CD4-positive, CD25-positive, alpha-beta regulatory T cell (primary cell): ENCODE results near the gene ALDH3A2. TPM values are rescaled to one million over a fixed set of nuclear protein-coding genes. Genes with fewer than 3 reads are reported as not detected.
A peak's percentile ranks its signal among the peaks of the same experiment; 100 is the strongest.

Source experiments
- ATAC-seq, 2 donors: fragments of 150-1000 bp; cut with Tn5 transposase; one replicate each; pipeline ENCODE4 v1.10.0; 2021; ENCODE audit warnings: low read depth in 2 of 2, moderate number of reproducible peaks in 2 of 2, moderate library complexity in 1 of 2
- DNase-seq, 3 donors: peaks; one replicate each; pipeline versions ENCODE4 v3.0.0 to v3.0.0-alpha.2; 2012 to 2022; ENCODE audit warnings: mixed read lengths in 1 of 3
- H3K27ac ChIP-seq: one replicate; pipeline ENCODE4 v1.7.0; 2013; ENCODE audit warnings: mild to moderate bottlenecking, low read length; ENCODE audit not compliant: insufficient read depth, poor library complexity, severe bottlenecking
- H3K27me3 ChIP-seq: one replicate; pipeline ENCODE4 v1.7.0; 2013; ENCODE audit warnings: low read length; ENCODE audit not compliant: control insufficient read depth, insufficient read depth
- H3K36me3 ChIP-seq: one replicate; pipeline ENCODE4 v1.7.0; 2013; ENCODE audit warnings: mild to moderate bottlenecking, low read length, moderate library complexity; ENCODE audit not compliant: control insufficient read depth, insufficient read depth
- H3K4me1 ChIP-seq: 2 replicates; pipeline ENCODE4 v1.7.0; 2013; ENCODE audit warnings: mild to moderate bottlenecking, low read length; ENCODE audit not compliant: insufficient read depth, control insufficient read depth, poor library complexity, severe bottlenecking
- H3K4me3 ChIP-seq: one replicate; pipeline ENCODE4 v1.7.0; 2013; ENCODE audit warnings: low read depth, mild to moderate bottlenecking, low read length, moderate library complexity
- H3K9me3 ChIP-seq, 2 experiments: 1 replicate in 1 of 2; 2 replicates in 1 of 2; pipeline ENCODE4 v1.7.0; 2013; ENCODE audit warnings: low read length in 2 of 2, mild to moderate bottlenecking in 1 of 2, moderate library complexity in 1 of 2; ENCODE audit not compliant: control insufficient read depth in 2 of 2
- H3K27ac Mint-ChIP-seq, 3 donors: one replicate each; pipeline ENCODE4 v1.8.0; 2020 to 2022; ENCODE audit warnings: mild to moderate bottlenecking in 3 of 3, mixed read lengths in 3 of 3, moderate library complexity in 2 of 3
- H3K27me3 Mint-ChIP-seq: one replicate; pipeline ENCODE4 v1.8.0; 2022; ENCODE audit warnings: mild to moderate bottlenecking, mixed read lengths
- H3K36me3 Mint-ChIP-seq: one replicate; pipeline ENCODE4 v1.8.0; 2020; ENCODE audit warnings: mixed read lengths
- H3K4me1 Mint-ChIP-seq, 4 donors: one replicate each; pipeline ENCODE4 v1.8.0; 2020 to 2022; ENCODE audit warnings: mixed read lengths in 4 of 4, mild to moderate bottlenecking in 1 of 4
- H3K4me3 Mint-ChIP-seq, 4 donors: one replicate each; pipeline ENCODE4 v1.8.0; 2020 to 2022; ENCODE audit warnings: mild to moderate bottlenecking in 4 of 4, mixed read lengths in 4 of 4, moderate library complexity in 3 of 4
- H3K9me3 Mint-ChIP-seq, 7 donors: one replicate each; pipeline ENCODE4 v1.8.0; 2020 to 2022; ENCODE audit warnings: mixed read lengths in 7 of 7, mild to moderate bottlenecking in 3 of 7, moderate library complexity in 2 of 7
- polyA plus RNA-seq, 4 donors: library from polyadenylated mRNA; unstranded; fragments of 300-500 nt; fragmentation: Illumina TruSeq; gene quantifications; one replicate each; pipeline ENCODE4 v1.2.3, GENCODE V29; 2021
- total RNA-seq: library from RNA; stranded (reverse); gene quantifications from one replicate; pipeline ENCODE4 v1.2.3, GENCODE V29; 2022

ALDH3A2 gene
- total and polyA plus RNA-seq, 5 donors from 2014 or later = 31.7 to 45.9 (median 38.8) TPM

DNA sequence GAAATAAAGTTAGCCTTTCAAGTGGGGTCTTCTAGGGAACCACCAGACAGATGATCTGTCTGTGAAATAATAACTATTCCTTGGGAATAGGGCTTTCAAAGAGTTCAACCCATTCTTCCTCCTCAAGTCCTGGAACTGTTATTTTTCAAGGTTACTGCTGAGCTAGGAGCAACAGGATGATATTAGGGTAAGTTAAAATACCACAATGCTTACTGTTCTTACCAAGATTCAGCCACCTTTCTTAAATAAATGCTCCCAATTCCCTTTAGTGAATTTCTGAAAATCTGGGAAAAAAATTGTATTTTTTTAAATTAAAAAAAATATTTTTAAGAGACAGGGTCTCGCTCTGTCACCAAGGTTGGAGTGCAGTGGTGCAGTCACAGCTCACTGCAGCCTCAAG is 26.9 kb upstream of the ALDH3A2 start:
- peaks cover 5 to 43% (median 18%) of the 10 kb centered on the region in 7 donors for H3K9me3 Mint-ChIP-seq
- H3K36me3 Mint-ChIP-seq = peaks cover 14% of the 10 kb centered on the region
- H3K27ac Mint-ChIP-seq = no peak overlapping the region
- no peaks in the 10 kb centered on the region for H3K4me1 Mint-ChIP-seq
- no peak for DNase-seq
- Histone ChIP-seq H3K4me3 (no peak overlapping the region), H3K9me3 (peaks cover 38% of the 10 kb centered on the region in 2 experiments), H3K4me1 (no peaks in the 10 kb centered on the region), H3K36me3 (no peaks in the 10 kb centered on the region), H3K27ac (no peak overlapping the region), H3K27me3 (peaks cover 3% of the 10 kb centered on the region)
- no peak for ATAC-seq
- H3K27me3 Mint-ChIP-seq = peaks cover 33% of the 10 kb centered on the region
- H3K4me3 Mint-ChIP-seq = no peak overlapping the region

- H3K27me3 ChIP-seq = peaks cover 3% of the 10 kb centered on the region
- no peaks in the 10 kb centered on the region for H3K4me1 ChIP-seq
- H3K27ac ChIP-seq = no peak overlapping the region
- Mint-ChIP-seq H3K27ac (no peak overlapping the region), H3K9me3 (peaks cover 0 to 10% (median 4%) of the 10 kb centered on the region in 7 donors), H3K36me3 (peaks cover 3% of the 10 kb centered on the region), H3K4me1 (peaks cover 0 to 4% (median 0%) of the 10 kb centered on the region in 4 donors), H3K27me3 (peaks cover 29% of the 10 kb centered on the region), H3K4me3 (no peak overlapping the region)
- ATAC-seq (no peak), DNase-seq (no peak)
- H3K9me3 ChIP-seq = peaks cover 4 to 7% of the 10 kb centered on the region in 2 experiments
- H3K36me3 ChIP-seq = no peaks in the 10 kb centered on the region
- no peak overlapping the region for H3K4me3 ChIP-seq
Measured at GRCh38 chr17:19626079-19626478, 22.5 kb upstream of the ALDH3A2 start.

- no peaks in the 10 kb centered on the region for H3K4me1 ChIP-seq
- Mint-ChIP-seq H3K27ac (no peak overlapping the region), H3K27me3 (peaks cover 35% of the 10 kb centered on the region), H3K36me3 (no peaks in the 10 kb centered on the region), H3K4me1 (peaks cover 0 to 4% (median 0%) of the 10 kb centered on the region in 4 donors), H3K9me3 (peaks cover 0 to 1% (median 0%) of the 10 kb centered on the region in 7 donors), H3K4me3 (no peak overlapping the region)
- H3K36me3 ChIP-seq = no peaks in the 10 kb centered on the region
- no peak for ATAC-seq
- H3K27ac ChIP-seq = no peak overlapping the region
- no peaks in the 10 kb centered on the region for H3K27me3 ChIP-seq
- no peak overlapping the region for H3K4me3 ChIP-seq
- no peak for DNase-seq
- no peaks in the 10 kb centered on the region for H3K9me3 ChIP-seq
Measured at GRCh38 chr17:19629449-19629848, 19.1 kb upstream of the ALDH3A2 start.

DNA sequence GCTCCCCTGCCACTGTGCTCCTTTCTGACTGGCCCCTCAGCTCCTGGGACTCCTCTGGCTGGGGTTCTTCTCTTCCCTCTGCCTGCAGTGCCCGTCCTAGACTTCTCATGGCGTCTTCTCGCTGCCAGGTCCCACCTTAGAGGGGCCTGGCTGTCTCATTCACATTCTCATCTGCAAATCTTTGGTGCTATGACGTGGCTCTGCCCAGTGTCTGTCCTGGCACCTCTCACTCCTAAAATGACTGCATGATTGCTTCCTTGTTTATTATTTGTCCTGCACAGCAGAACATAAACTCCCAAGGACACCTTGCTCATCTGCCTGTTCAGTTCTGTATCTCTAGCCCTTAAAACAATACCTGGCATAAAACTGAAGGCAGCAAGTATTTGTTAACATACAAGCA is 18.5 kb upstream of the ALDH3A2 start:
- Histone ChIP-seq H3K4me3 (no peak overlapping the region), H3K4me1 (no peaks in the 10 kb centered on the region), H3K27me3 (no peaks in the 10 kb centered on the region), H3K27ac (no peak overlapping the region), H3K9me3 (no peaks in the 10 kb centered on the region), H3K36me3 (no peaks in the 10 kb centered on the region)
- Mint-ChIP-seq H3K36me3 (no peaks in the 10 kb centered on the region), H3K4me3 (no peak overlapping the region), H3K9me3 (no peaks in the 10 kb centered on the region), H3K27me3 (peaks cover 31% of the 10 kb centered on the region), H3K27ac (no peak overlapping the region), H3K4me1 (peaks cover 0 to 4% (median 0%) of the 10 kb centered on the region in 4 donors)
- DNase-seq (no peak), ATAC-seq (no peak)

DNA sequence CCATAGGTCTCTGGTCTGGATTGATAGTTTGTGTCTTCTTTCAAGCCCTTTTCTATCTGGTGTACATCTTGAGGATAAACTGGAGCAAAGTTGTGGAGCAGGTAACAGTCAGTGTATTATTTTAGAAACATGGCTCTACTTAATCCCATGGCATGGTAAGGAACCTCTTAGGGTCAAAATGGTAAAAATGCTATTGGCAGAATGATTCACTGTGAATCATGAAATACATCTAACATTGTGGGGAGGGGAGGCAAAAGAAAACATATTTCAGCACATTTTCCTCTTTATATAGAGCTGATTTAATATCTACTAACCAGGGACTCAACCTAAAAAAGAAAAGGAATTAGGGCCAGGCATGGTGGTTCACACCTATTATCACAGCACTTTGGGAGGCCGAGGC is 17.9 kb upstream of the ALDH3A2 start:
- H3K9me3 Mint-ChIP-seq = no peaks in the 10 kb centered on the region
- H3K36me3 Mint-ChIP-seq = no peaks in the 10 kb centered on the region
- peaks cover 0 to 4% (median 0%) of the 10 kb centered on the region in 4 donors for H3K4me1 Mint-ChIP-seq
- H3K4me3 Mint-ChIP-seq = no peak overlapping the region
- DNase-seq (no peak), ATAC-seq (no peak)
- H3K27ac Mint-ChIP-seq = no peak overlapping the region
- H3K36me3 ChIP-seq = no peaks in the 10 kb centered on the region
- H3K27me3 Mint-ChIP-seq = peaks cover 31% of the 10 kb centered on the region
- H3K9me3 ChIP-seq = no peaks in the 10 kb centered on the region
- H3K4me1 ChIP-seq = no peaks in the 10 kb centered on the region
- H3K4me3 ChIP-seq = no peak overlapping the region
- no peak overlapping the region for H3K27ac ChIP-seq
- no peaks in the 10 kb centered on the region for H3K27me3 ChIP-seq

DNA sequence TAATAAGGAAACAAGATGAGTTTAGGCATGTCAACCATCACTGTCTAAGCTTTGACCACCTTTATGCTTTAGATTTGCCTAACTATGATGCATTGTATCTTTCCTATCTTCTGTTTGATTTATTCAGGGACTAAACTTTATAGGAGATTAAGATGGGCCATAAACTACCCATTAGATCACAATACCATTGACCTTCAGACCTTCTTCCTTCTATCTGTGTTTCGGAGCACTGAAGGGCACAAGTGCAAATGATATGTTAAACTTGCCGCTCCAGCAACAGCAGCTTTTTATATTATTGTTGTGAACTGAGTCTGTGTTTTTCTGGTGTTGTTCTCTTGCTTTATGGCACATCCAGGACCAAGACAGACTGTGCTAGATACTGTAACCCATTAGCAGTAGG is 16.6 kb upstream of the ALDH3A2 start:
- H3K27ac ChIP-seq = no peak overlapping the region
- H3K36me3 ChIP-seq = no peaks in the 10 kb centered on the region
- no peak overlapping the region for H3K4me3 ChIP-seq
- H3K27me3 ChIP-seq = no peaks in the 10 kb centered on the region
- no peak overlapping the region for H3K4me3 Mint-ChIP-seq
- peaks cover 31% of the 10 kb centered on the region for H3K27me3 Mint-ChIP-seq
- ATAC-seq (no peak), DNase-seq (no peak)
- no peaks in the 10 kb centered on the region for H3K4me1 ChIP-seq
- peaks cover 0 to 4% (median 0%) of the 10 kb centered on the region in 4 donors for H3K4me1 Mint-ChIP-seq
- H3K36me3 Mint-ChIP-seq = no peaks in the 10 kb centered on the region
- H3K9me3 ChIP-seq = no peaks in the 10 kb centered on the region
- no peak overlapping the region for H3K27ac Mint-ChIP-seq
- no peaks in the 10 kb centered on the region for H3K9me3 Mint-ChIP-seq

DNA sequence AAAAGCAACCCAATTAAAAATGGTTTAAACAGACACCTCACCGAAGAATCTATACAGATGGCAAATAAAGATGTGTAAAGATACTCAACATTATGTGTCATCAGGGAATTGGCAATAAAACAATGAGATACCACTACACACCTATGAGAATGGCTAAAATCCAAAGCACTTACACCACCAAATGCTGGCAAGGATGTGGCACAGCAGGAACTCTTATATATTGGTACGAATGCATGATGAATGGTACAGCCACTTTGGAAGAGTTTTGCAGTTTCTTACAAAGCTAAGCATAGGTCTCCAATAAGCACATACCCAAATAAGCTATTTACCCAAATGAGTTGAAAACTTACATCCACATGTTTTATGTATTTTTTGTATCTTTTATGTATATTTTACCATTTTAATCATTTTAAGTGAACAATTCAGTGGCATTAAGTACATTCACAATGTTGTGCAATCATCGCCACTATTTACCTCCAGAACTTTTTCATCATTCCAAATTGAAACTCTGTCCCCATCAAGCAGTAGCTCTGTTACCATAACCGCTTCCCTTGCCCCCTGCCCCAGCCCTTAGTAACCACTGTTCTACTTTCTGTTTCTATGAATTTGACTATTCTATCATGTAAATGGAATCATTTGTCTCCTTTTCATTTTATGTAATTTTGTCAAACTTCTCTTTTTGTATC is 6.7 kb upstream of the ALDH3A2 start:
- no peak for ATAC-seq

DNA sequence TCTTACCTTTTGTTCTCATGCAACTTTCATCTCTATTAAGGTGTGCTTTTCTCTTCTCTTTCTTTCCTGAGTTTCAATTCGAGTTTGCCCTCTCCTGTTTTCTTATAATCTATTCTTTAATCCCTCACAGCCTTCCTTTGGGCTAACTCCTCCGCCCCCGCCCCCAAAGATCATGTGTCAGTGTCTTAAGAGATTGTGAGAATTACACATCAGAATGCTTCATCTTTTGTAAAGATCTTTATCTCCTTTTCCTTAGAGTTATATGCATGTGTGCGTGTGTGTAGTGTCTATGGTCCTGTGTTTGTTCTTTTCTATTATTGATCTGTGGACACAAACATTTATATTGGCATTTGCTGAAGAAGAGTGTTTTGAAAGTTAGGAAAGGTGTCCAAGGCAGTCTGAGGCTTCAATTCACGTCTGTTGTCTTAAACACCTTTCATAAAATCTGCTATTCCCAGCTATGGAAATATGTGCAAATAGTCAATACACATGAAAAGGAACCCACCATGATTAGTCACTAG is 6.1 kb upstream of the ALDH3A2 start:
- Histone ChIP-seq H3K36me3 (no peaks in the 10 kb centered on the region), H3K27ac (no peak overlapping the region), H3K4me3 (no peak overlapping the region), H3K27me3 (peaks cover 7% of the 10 kb centered on the region), H3K4me1 (peaks cover 1% of the 10 kb centered on the region), H3K9me3 (peaks cover 0 to 4% of the 10 kb centered on the region in 2 experiments)
- peaks cover 0 to 2% (median 0%) of the 10 kb centered on the region in 7 donors for H3K9me3 Mint-ChIP-seq
- H3K27ac Mint-ChIP-seq = peak overlapping the region in 1 of 3 donors; percentile 1
- peaks cover 20% of the 10 kb centered on the region for H3K27me3 Mint-ChIP-seq
- no peak for ATAC-seq
- no peaks in the 10 kb centered on the region for H3K36me3 Mint-ChIP-seq
- no peak overlapping the region for H3K4me3 Mint-ChIP-seq
- DNase-seq = no peak
- H3K4me1 Mint-ChIP-seq = peaks cover 3 to 15% (median 9%) of the 10 kb centered on the region in 4 donors

More for the DNA sequence above, 6.7 kb upstream of the ALDH3A2 start:
- peaks cover 0 to 12% (median 7%) of the 10 kb centered on the region in 4 donors for H3K4me1 Mint-ChIP-seq
- Histone ChIP-seq H3K36me3 (no peaks in the 10 kb centered on the region), H3K9me3 (peaks cover 0 to 4% of the 10 kb centered on the region in 2 experiments), H3K27ac (no peak overlapping the region), H3K4me3 (no peak overlapping the region), H3K4me1 (no peaks in the 10 kb centered on the region), H3K27me3 (peaks cover 7% of the 10 kb centered on the region)
- H3K27ac Mint-ChIP-seq = peak overlapping the region in 1 of 3 donors; percentile 1
- H3K4me3 Mint-ChIP-seq = no peak overlapping the region
- peaks cover 26% of the 10 kb centered on the region for H3K27me3 Mint-ChIP-seq
- H3K36me3 Mint-ChIP-seq = no peaks in the 10 kb centered on the region
- peaks cover 0 to 2% (median 0%) of the 10 kb centered on the region in 7 donors for H3K9me3 Mint-ChIP-seq
- DNase-seq = no peak
